C4-2B (cell line): ENCODE results near the gene CDH24.

Experiments
- CTCF ChIP-seq: fragments of 450-650 bp; conservative IDR thresholded peaks from 2 replicates; pipeline ENCODE4 v1.5.1; 2017; ENCODE audit warnings: mild to moderate bottlenecking
- ZFX ChIP-seq: fragments of 450-650 bp; IDR thresholded peaks from 2 replicates; pipeline ENCODE4 v1.6.1; 2017

- TF ChIP-seq CTCF (no peak), ZFX (no peak)
Observed at GRCh38 chr14:23023795-23024152, 33.5 kb downstream of the CDH24 start.
